Stimulated activated CD4-positive, alpha-beta T cell treated with anti-CD3 and anti-CD28 coated beads, Interleukin-1b, Interleukin-23, amount 100 ng/mL, for 48 hours (primary cell): ENCODE measurements around the gene SMCO4.
"Not testable (repeated sequence)": the region's sequence is repeated elsewhere in the genome, so short reads cannot be mapped to it uniquely, and the experiment has no call there.

Source experiments
- DNase-seq: peaks from one replicate; pipeline ENCODE4 v3.0.0-alpha.2; 2020

Gene SMCO4

DNA sequence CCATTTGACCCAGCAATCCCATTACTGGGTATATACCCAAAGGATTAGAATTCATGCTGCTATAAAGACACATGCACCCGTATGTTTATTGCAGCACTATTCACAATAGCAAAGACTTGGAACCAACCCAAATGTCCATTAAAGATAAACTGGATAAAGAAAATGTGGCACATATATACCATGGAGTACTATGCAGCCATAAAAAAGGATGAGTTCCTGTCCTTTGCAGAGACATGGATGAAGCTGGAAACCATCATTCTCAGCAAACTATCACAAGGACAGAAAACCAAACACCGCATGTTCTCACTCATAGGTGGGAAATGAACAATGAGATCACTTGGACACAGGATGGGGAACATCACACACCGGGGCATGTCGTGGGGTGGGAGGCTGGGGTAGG lies 79.5 kb downstream of the SMCO4 start:
- not testable (repeated sequence) for DNase-seq

DNA sequence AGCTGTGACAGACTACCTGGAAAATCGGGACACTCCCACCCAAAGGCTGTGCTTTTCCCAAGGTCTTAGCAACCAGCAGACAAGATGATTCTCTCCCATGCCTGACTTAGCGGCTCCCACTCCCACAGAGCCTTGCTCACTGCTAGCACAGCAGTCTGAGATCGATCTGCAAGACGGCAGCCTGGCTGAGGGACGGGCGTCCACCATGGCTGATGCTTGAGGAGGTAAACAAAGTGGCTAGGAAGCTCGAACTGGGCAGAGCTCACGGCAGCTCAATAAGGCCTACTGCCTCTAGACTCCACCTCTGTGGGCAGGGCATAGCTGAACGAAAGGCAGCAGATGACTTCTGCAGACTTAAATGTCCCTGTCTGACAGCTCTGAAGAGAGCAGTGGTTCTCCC lies 84.9 kb downstream of the SMCO4 start:
- DNase-seq: no peak

DNA sequence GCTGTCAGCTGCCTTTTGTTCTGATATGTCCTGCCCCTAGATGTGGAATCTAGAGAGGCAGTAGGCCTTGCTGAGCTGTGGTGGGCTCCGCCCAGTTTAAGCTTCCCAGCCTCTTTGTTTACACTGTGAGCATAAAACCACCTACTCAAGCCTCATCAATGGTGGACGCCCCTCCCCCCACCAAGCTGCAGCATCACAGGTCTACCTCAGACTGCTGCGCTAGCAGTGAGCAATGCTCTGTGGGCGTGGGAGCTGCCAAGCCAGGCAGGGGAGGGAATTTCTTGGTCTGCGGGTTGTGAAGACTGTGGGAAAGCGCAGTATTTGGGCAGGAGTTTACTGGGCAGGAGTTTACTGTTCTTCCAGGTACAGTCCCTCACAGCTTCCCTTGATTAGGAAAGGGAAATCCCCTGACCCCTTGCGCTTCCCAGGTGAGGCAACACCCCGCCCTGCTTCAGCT lies 98.5 kb downstream of the SMCO4 start:
- DNase-seq: peak; percentile 17

DNA sequence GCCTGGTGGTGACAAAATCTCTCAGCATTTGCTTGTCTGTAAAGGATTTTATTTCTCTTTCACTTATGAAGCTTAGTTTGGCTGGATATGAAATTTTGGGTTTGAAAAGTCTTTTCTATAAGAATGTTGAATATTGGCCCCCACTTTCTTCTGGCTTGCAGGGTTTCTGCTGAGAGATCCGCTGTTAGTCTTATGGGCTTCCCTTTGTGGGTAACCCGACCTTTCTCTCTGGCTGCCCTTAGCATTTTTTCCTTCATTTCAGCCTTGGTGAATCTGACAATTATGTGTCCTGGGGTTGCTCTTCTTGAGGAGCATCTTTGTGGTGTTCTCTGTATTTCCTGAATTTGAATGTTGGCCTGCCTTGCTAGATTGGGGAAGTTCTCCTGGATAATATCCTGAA lies 100.0 kb downstream of the SMCO4 start:
- not testable (repeated sequence) for DNase-seq

DNA sequence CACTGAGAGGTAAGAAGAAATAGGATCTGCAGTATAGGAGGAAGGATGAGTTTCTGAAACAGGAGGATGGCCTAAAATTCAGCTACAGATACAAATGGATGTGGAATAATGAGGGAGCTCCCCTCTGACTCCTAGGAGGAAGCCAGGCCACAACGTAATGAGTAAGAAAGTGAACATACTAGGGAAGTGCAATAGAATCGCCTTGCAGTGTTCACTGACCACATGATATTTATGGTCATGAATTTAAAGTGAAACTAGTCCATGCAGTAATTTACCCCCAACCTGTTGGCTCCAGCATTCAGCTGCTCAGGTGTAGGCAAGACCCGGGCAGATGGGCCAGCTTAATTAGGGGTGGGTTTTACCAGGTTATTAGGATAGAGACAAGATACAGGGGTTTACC lies 110.9 kb downstream of the SMCO4 start:
- no peak for DNase-seq
